Measurements from ENCODE around the gene HOGA1.

DNA sequence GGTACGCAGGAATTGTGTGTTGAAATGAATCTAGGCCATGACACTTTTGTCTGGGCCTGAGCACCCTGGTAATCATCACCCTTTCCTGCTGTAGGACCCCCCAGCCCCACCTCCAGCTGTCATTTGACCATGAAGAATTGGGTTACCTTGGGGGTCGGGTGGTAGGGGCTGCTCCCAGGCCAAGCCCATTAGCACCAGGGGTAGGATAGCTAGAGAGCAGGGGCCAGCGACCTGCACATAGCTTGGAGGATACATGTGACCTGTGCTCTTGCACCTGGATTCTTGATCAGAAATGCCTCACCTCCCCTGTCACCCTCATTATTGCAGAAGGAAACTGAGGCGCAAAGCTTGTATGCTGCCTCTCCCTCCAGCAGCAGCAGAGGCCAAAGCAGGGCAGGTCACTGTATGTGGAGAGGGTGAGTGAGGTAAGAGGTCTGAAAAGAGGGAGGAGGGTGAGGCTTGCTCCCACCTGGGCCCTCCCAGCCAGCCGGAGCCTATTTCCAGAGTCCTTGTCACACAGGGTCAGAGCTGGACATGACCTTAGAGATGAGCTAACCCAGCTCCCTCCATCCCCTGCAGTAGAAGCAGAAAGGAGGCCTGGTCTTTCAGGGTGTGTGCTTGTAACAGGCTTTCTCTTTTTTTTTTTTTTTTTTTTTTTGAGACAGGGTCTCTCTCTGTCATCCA lies 46.9 kb upstream of the HOGA1 start:
- TF ChIP-seq, protein P1, sequence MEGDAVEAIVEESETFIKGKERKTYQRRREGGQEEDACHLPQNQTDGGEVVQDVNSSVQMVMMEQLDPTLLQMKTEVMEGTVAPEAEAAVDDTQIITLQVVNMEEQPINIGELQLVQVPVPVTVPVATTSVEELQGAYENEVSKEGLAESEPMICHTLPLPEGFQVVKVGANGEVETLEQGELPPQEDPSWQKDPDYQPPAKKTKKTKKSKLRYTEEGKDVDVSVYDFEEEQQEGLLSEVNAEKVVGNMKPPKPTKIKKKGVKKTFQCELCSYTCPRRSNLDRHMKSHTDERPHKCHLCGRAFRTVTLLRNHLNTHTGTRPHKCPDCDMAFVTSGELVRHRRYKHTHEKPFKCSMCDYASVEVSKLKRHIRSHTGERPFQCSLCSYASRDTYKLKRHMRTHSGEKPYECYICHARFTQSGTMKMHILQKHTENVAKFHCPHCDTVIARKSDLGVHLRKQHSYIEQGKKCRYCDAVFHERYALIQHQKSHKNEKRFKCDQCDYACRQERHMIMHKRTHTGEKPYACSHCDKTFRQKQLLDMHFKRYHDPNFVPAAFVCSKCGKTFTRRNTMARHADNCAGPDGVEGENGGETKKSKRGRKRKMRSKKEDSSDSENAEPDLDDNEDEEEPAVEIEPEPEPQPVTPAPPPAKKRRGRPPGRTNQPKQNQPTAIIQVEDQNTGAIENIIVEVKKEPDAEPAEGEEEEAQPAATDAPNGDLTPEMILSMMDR (conservative IDR thresholded peaks at IDR 0.05; ENCODE audit: low read depth, low read length), result no peak
- TF ChIP-seq EZH2 (IDR thresholded peaks at IDR 0.05; ENCODE audit: borderline replicate concordance, low read depth, low read length, poor library complexity, severe bottlenecking), result no peak

Measured in A673 (cell line).